HepG2 (cell line): ENCODE measurements around the gene LZTS2. TPM values are rescaled to one million over a fixed set of nuclear protein-coding genes. Genes with fewer than 3 reads are reported as not detected.

ENCODE experiments used
- BORCS8-MEF2B ChIP-seq: sonication (generic); formaldehyde crosslinking; IDR thresholded peaks from 2 replicates; pipeline ENCODE4 v1.8.0; 2022; ENCODE audit warnings: mild to moderate bottlenecking, missing genetic modification reagents
- ELF4 ChIP-seq: sonication (generic); formaldehyde crosslinking; IDR thresholded peaks from 2 replicates; pipeline ENCODE4 v1.5.0; 2020; ENCODE audit warnings: missing genetic modification reagents, mild to moderate bottlenecking, moderate library complexity, borderline replicate concordance
- FOXP1 ChIP-seq, 2 experiments: fragments of 450-650 bp in 1 of 2; IDR thresholded peaks; 2 replicates each; pipeline ENCODE4 v1.6.1; 2017 to 2018; ENCODE audit warnings: antibody characterized with exemption in 1 of 2
- HIVEP1 ChIP-seq: sonication (generic); formaldehyde crosslinking; IDR thresholded peaks from 2 replicates; pipeline ENCODE4 v1.4.0; 2020; ENCODE audit warnings: mild to moderate bottlenecking, missing genetic modification reagents
- HMG20B ChIP-seq: conservative IDR thresholded peaks from 2 replicates; pipeline ENCODE4 v1.6.1; 2016; ENCODE audit warnings: missing genetic modification reagents, missing compliant biosample characterization
- HOXA3 ChIP-seq: sonication (generic); formaldehyde crosslinking; IDR thresholded peaks from 2 replicates; pipeline ENCODE4 v1.5.0; 2020; ENCODE audit warnings: missing genetic modification reagents
- KDM3A ChIP-seq: IDR thresholded peaks from 2 replicates; pipeline ENCODE4 v1.6.1; 2018; ENCODE audit warnings: low read depth, missing compliant biosample characterization
- KLF15 ChIP-seq: sonication (generic); formaldehyde crosslinking; IDR thresholded peaks from 2 replicates; pipeline ENCODE4 v1.8.1; 2023; ENCODE audit warnings: borderline replicate concordance, mild to moderate bottlenecking, inconsistent platforms, missing genetic modification reagents, mixed read lengths
- NFE2L1 ChIP-seq: sonication (generic); formaldehyde crosslinking; IDR thresholded peaks from 2 replicates; pipeline ENCODE4 v1.4.0; 2020; ENCODE audit warnings: missing genetic modification reagents, mild to moderate bottlenecking, borderline replicate concordance
- NFKB2 ChIP-seq: sonication (generic); formaldehyde crosslinking; IDR thresholded peaks from 2 replicates; pipeline ENCODE4 v1.4.0; 2020; ENCODE audit warnings: missing genetic modification reagents, borderline replicate concordance
- PCBP2 ChIP-seq: fragments of 200-400 bp; formaldehyde crosslinking; optimal IDR thresholded peaks from 2 replicates; pipeline ENCODE3; 2018; ENCODE audit warnings: low read length, low read depth; ENCODE audit not compliant: poor library complexity, severe bottlenecking
- POLR2AphosphoS5 ChIP-seq: IDR thresholded peaks from 2 replicates; pipeline ENCODE4 v1.6.1; 2012; ENCODE audit warnings: low read depth, low read length
- REL ChIP-seq: sonication (generic); formaldehyde crosslinking; conservative IDR thresholded peaks from 2 replicates; pipeline ENCODE4 v1.8.0; 2022; ENCODE audit warnings: mild to moderate bottlenecking, missing genetic modification reagents, moderate library complexity
- RELA ChIP-seq: sonication (generic); formaldehyde crosslinking; IDR thresholded peaks from 2 replicates; pipeline ENCODE4 v1.4.0; 2020; ENCODE audit warnings: missing genetic modification reagents
- TAF15 ChIP-seq: fragments of 200-400 bp; formaldehyde crosslinking; IDR thresholded peaks from one replicate; pipeline ENCODE4 v1.6.1; 2018; ENCODE audit warnings: mild to moderate bottlenecking, low read depth, low read length; ENCODE audit not compliant: poor library complexity, severe bottlenecking
- TEAD3 ChIP-seq: optimal IDR thresholded peaks from 2 replicates; pipeline ENCODE3; 2016; ENCODE audit warnings: borderline replicate concordance
- ZBTB1 ChIP-seq: sonication (generic); formaldehyde crosslinking; IDR thresholded peaks from 2 replicates; pipeline ENCODE4 v1.4.0; 2020; ENCODE audit warnings: missing genetic modification reagents, borderline replicate concordance
- ZNF235 ChIP-seq: sonication (generic); formaldehyde crosslinking; IDR thresholded peaks from 2 replicates; pipeline ENCODE4 v1.8.1; 2023; ENCODE audit warnings: mild to moderate bottlenecking, missing genetic modification reagents, borderline replicate concordance
- ZNF274 ChIP-seq: sonication (generic); formaldehyde crosslinking; IDR thresholded peaks from 2 replicates; pipeline ENCODE4 v1.5.1; 2020; ENCODE audit warnings: mild to moderate bottlenecking, missing genetic modification reagents
- ZNF776 ChIP-seq: sonication (generic); formaldehyde crosslinking; IDR thresholded peaks from 2 replicates; pipeline ENCODE4 v1.4.0; 2020; ENCODE audit warnings: mild to moderate bottlenecking, missing genetic modification reagents
- ZSCAN20 ChIP-seq: sonication (generic); formaldehyde crosslinking; IDR thresholded peaks from 2 replicates; pipeline ENCODE4 v1.4.0; 2020; ENCODE audit warnings: missing genetic modification reagents, mild to moderate bottlenecking, borderline replicate concordance
- polyA plus RNA-seq, 8 experiments: library from polyadenylated mRNA; depleted of rRNA in 3 of 8; stranded (reverse) in 7 of 8; unstranded in 1 of 8; fragments of >200 nt; fragmentation: Illumina TruSeq in 4 of 8; extraction: Trizol in 4 of 8; gene quantifications; 2 replicates each; pipeline versions ENCODE4 v1.2.1 to v1.2.3, GENCODE V29; 2011 to 2016; ENCODE audit warnings: low read depth in 4 of 8, missing spikeins in 1 of 8, mixed read lengths in 1 of 8; ENCODE audit not compliant: insufficient read depth in 1 of 8
- total RNA-seq, 5 experiments: library from RNA; depleted of rRNA; stranded (reverse); fragments of >200 nt; fragmentation: Illumina TruSeq; extraction: Trizol; gene quantifications; 2 replicates each; pipeline ENCODE4 v1.2.3, GENCODE V29; 2016; ENCODE audit warnings: low read depth in 1 of 5
- TF ChIP-seq, protein P1 (sequence below): IDR thresholded peaks from 2 replicates; pipeline ENCODE4 v1.4.0; 2020; ENCODE audit warnings: mild to moderate bottlenecking, missing genetic modification reagents
- TF ChIP-seq, protein P2 (sequence below): sonication (generic); formaldehyde crosslinking; IDR thresholded peaks from 2 replicates; pipeline ENCODE4 v1.9.0; 2021; ENCODE audit warnings: missing genetic modification reagents, borderline replicate concordance

LZTS2 gene
- total and polyA plus RNA-seq, 2 of the 13 experiments (the other 11 are each of a cell fraction or from before 2014, with no cell fraction given): 43.6 to 65.6 TPM

DNA sequence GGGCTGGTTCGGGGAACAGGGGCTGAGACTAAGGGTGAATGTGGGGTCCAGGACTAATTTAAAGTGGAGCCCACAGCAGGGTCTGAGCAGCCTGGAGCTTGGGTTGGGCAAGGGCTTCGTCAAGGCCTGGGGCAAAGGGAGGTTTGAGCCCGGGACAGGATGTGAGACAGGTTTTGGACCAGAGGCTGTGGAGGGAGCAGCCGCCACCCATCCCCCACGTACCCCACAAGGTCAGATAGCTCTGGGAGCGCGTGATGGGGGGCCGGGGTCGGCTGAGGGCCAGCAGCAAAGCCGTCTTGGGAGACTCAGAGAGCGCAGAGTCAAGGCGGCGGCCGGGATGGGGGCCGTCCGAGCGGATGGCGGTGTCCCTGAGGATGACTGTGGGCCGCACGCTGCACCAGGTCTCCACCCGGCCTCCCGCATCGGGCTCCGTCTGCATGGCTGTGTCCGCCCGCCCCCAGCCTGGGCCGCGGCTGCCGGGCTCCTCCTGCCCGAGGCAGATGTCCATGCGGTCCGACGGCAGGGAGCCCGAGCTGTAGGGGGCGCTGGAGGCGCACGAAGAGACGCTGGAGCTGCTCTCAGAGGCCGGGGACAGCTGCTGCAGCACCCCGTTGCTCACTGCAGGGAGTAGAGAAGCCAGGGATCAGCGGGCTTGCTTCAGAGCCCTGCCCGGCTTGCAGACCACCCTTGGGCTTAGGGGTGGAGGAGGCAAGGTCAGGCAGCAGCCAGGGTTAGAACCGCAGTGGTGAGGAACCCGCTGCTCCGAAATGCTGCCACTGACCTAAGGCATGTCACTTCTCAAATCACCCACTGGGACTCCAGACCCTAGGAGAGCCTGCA, 19.2 kb downstream of the LZTS2 start (continued):
- TF ChIP-seq NFKB2 (CRISPR knock-in tag): peak; percentile 39; the same call in 1 of the 2 replicates
- no peak for TF ChIP-seq ELF4
- peak; percentile 50 for TF ChIP-seq TAF15
- TF ChIP-seq HOXA3 (CRISPR knock-in tag): peak; percentile 26; the same call in 1 of the 2 replicates
- 0 out of 2 replicates have a peak, but pooled peaks have one; percentile 49 for TF ChIP-seq REL (CRISPR knock-in tag)
- no peak for TF ChIP-seq HMG20B
- TF ChIP-seq PCBP2: no peak
- TF ChIP-seq ZBTB1 (CRISPR knock-in tag): no peak; the same call in 1 of the 2 replicates
- TF ChIP-seq KDM3A (CRISPR knock-in tag): peak; percentile 93
- TF ChIP-seq KLF15 (CRISPR knock-in tag): peak; percentile 88; the same call in 1 of the 2 replicates
- TF ChIP-seq ZNF235 (CRISPR knock-in tag): 0 out of 2 replicates have a peak, but pooled peaks have one; percentile 84
- TF ChIP-seq RELA: 0 out of 2 replicates have a peak, but pooled peaks have one; percentile 42
- TF ChIP-seq FOXP1 (IDR thresholded peaks at IDR 0.05): no peak
- no peak for TF ChIP-seq FOXP1 (CRISPR knock-in tag; IDR thresholded peaks at IDR 0.05)
- TF ChIP-seq NFE2L1 (CRISPR knock-in tag): no peak
- no peak for TF ChIP-seq ZNF274 (CRISPR knock-in tag)
- TF ChIP-seq HIVEP1 (CRISPR knock-in tag): peak; percentile 80
- no peak for TF ChIP-seq ZSCAN20 (CRISPR knock-in tag)
- TF ChIP-seq TEAD3 (CRISPR knock-in tag): peak; percentile 50
- peak; percentile 76; the same call in 1 of the 2 replicates for TF ChIP-seq ZNF776
- TF ChIP-seq, protein P1, sequence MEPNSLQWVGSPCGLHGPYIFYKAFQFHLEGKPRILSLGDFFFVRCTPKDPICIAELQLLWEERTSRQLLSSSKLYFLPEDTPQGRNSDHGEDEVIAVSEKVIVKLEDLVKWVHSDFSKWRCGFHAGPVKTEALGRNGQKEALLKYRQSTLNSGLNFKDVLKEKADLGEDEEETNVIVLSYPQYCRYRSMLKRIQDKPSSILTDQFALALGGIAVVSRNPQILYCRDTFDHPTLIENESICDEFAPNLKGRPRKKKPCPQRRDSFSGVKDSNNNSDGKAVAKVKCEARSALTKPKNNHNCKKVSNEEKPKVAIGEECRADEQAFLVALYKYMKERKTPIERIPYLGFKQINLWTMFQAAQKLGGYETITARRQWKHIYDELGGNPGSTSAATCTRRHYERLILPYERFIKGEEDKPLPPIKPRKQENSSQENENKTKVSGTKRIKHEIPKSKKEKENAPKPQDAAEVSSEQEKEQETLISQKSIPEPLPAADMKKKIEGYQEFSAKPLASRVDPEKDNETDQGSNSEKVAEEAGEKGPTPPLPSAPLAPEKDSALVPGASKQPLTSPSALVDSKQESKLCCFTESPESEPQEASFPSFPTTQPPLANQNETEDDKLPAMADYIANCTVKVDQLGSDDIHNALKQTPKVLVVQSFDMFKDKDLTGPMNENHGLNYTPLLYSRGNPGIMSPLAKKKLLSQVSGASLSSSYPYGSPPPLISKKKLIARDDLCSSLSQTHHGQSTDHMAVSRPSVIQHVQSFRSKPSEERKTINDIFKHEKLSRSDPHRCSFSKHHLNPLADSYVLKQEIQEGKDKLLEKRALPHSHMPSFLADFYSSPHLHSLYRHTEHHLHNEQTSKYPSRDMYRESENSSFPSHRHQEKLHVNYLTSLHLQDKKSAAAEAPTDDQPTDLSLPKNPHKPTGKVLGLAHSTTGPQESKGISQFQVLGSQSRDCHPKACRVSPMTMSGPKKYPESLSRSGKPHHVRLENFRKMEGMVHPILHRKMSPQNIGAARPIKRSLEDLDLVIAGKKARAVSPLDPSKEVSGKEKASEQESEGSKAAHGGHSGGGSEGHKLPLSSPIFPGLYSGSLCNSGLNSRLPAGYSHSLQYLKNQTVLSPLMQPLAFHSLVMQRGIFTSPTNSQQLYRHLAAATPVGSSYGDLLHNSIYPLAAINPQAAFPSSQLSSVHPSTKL (CRISPR knock-in tag): peak; percentile 31; the same call in 1 of the 2 replicates
- TF ChIP-seq, protein P2, sequence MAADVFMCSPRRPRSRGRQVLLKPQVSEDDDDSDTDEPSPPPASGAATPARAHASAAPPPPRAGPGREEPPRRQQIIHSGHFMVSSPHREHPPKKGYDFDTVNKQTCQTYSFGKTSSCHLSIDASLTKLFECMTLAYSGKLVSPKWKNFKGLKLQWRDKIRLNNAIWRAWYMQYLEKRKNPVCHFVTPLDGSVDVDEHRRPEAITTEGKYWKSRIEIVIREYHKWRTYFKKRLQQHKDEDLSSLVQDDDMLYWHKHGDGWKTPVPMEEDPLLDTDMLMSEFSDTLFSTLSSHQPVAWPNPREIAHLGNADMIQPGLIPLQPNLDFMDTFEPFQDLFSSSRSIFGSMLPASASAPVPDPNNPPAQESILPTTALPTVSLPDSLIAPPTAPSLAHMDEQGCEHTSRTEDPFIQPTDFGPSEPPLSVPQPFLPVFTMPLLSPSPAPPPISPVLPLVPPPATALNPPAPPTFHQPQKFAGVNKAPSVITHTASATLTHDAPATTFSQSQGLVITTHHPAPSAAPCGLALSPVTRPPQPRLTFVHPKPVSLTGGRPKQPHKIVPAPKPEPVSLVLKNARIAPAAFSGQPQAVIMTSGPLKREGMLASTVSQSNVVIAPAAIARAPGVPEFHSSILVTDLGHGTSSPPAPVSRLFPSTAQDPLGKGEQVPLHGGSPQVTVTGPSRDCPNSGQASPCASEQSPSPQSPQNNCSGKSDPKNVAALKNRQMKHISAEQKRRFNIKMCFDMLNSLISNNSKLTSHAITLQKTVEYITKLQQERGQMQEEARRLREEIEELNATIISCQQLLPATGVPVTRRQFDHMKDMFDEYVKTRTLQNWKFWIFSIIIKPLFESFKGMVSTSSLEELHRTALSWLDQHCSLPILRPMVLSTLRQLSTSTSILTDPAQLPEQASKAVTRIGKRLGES (CRISPR knock-in tag): no peak
- no peak for TF ChIP-seq POLR2AphosphoS5
- TF ChIP-seq BORCS8-MEF2B: peak; percentile 76
